Measurements from ENCODE around the gene FLT3. TPM values are rescaled to one million over a fixed set of nuclear protein-coding genes. Genes with fewer than 3 reads are reported as not detected.
"Not testable (repeated sequence)": the region's sequence is repeated elsewhere in the genome, so short reads cannot be mapped to it uniquely, and the experiment has no call there.

Gene FLT3
- total RNA-seq, 2 experiments from 2014 or later, result not detected

DNA sequence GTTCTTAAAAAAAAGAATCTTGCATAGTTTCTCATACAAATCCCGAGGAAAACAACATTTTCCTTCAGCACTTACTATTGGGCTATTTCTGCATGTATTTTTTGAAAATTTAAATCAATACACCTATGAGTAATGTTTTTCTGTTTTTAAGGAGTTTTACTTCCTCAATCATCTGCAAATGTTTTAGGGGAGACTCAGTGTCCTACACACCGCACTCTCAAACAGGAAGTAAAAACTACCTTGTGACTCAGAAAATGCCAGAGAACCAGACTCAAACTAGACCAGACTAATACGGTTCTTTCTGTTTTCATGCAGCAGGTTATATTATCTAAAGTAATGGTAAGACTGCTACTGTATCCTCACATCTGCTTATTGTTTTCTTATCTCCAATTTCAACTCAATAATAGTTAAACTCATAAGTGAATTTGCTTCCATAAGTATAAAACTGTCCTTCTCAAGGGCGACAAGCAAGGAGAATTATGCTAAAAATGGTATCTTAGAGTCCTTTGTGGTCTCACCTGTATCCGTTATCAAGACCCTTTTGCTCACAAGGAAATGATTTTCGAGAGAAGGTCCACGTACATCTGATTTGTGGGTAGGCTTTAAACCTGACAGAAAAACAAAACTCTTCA, 52.5 kb downstream of the FLT3 start:
- POLR2A ChIA-PET, result no interaction called here
- CTCF ChIA-PET, result no interaction called here

DNA sequence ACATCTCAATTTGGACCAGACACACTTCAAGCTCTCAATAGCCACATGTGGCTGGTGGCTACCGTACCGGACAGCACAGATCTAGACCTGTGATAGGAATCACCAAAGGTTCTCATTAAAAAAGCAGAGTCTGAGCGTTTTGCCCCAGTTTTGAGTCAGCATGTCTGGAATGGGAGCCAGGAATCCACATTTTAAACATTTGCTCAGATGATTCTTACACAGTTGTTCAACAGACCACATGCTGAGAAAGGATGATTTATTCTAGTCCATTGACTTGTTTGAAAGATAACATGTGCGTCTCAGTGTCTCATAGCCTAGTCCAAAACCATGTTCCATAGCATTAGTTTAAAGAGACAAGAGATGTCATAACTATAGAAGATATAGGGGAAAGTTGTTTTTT, 53.4 kb downstream of the FLT3 start:
- ChIA-PET POLR2A (no interaction called here), CTCF (no interaction called here)

DNA sequence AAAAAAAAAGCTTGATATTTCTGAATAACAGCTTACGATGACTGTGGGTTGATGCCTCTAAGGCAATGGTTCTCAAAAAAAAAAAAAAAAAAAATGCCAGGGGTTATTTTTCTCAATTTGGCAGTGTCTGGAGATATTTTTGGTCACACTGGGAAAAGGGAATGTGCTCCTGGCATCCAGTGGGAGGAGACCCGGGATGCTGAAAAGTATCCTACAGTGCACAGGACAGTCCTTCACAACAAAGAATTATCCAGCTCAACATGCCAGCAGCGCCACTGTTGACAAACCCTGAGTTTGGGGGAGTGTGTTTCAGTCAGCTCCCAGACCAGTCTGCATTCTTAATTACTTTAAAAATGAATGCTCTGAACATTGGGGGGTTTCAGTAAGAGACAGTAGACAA, 54.5 kb downstream of the FLT3 start:
- CTCF ChIA-PET, result interaction anchor here (0.6 kb wide), 2 partner anchors 58 to 156 kb away, joined by 3 read pairs; no protein-coding TSS in a partner anchor
- POLR2A ChIA-PET, result no interaction called here

DNA sequence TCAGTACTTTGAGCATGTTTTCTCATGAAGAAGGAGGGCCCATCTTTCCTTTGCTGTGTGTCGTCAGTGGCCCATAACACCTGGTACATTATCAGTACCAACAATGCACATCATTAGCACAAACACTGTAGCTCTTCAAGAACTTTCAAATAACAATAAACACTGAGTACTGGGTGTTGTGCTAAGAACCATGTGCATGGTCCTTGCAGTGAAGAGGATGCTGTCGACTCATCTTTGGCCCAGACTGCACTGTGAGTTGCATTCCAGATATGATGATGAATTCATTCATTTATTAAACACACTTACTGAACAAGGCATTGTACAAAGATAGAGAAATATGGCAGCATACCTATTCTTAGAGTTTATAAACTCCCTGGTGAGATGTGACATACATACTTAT, 55.8 kb downstream of the FLT3 start:
- ChIA-PET POLR2A (no interaction called here), CTCF (no interaction called here)

DNA sequence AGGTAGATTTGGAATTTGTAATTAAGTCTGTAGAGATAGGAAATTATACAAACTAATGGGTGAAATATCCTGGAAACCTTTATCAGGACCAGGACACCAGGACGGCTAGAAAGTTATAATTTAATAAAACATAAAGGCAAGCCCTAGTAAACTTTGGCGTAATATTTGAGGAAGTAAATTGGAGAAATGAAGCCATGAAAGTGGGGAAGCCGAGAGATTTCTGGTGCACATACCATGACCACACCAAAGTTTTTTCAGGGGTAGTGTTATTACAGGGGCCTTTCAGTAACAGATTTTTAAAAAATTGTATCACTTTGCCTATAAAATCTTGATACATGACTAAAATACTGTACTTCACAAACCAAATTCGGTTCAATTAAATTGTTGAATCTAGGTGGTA, 57.2 kb downstream of the FLT3 start:
- ChIA-PET CTCF (no interaction called here), POLR2A (no interaction called here)

DNA sequence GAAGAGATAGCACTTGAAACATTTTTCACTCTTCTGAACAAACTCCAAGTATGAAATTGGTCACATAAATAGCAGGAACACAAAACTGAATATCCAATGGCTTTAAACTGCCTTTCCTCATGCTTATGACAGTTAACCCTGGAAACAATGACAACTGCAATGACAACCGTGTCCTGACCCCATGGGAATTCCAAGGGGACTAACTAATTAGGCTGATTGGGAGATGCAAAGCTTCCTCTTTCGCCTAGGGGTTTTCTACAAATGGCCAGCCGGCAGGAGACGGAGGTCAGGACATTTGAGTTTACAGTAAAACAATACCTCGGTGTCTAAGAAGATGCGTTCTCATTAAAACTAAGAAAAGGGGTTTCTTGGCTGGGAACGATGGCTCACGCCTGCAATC, 58.9 kb downstream of the FLT3 start:
- POLR2A ChIA-PET, result no interaction called here
- CTCF ChIA-PET, result interaction anchor here (0.7 kb wide), 1 partner anchor 23 kb away, joined by 5 read pairs; no protein-coding TSS in a partner anchor

DNA sequence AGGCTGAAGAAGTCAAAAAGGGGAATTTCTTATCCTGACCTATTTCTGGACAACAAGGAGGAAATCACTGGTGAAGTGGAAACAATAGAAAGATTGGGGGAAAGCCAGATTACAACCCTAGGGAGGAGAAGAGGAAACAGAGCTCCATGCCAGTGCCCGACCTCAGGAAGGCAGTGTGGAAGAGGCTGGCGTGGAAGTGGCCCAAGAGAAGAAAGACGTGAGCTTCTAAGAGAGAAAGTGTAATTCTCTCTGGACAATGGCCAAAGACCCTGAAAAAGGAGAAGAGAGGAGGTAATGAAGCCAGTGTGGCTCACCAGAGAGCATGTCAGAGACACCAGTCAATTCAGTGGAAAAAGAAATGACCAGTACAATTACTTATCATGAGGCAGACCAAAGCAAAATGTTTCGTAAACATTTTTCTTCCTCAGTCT, 59.3 kb downstream of the FLT3 start:
- POLR2A ChIA-PET, result no interaction called here
- CTCF ChIA-PET, result interaction anchor here (0.7 kb wide), 1 partner anchor 23 kb away, joined by 5 read pairs; no protein-coding TSS in a partner anchor

DNA sequence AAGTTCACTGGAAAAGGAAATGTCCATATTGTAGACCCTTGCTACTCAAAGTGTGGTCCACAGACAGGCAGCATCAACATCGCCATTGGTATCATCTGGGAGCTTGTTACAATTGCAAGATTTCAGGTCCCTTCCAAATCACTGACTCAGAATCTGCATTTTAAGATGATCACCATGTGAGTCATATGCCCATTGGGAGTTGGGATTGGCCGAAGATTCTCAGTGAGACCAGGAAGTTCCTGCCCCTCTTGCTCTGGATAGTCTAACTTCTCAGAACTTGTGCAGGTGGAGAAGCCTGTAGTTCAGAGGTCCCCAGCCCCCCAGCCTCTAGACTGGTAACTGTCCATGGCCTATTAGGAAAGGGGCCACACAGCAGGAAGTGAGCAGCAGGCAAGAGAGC, 63.0 kb downstream of the FLT3 start:
- CTCF ChIA-PET, result no interaction called here
- POLR2A ChIA-PET, result no interaction called here

DNA sequence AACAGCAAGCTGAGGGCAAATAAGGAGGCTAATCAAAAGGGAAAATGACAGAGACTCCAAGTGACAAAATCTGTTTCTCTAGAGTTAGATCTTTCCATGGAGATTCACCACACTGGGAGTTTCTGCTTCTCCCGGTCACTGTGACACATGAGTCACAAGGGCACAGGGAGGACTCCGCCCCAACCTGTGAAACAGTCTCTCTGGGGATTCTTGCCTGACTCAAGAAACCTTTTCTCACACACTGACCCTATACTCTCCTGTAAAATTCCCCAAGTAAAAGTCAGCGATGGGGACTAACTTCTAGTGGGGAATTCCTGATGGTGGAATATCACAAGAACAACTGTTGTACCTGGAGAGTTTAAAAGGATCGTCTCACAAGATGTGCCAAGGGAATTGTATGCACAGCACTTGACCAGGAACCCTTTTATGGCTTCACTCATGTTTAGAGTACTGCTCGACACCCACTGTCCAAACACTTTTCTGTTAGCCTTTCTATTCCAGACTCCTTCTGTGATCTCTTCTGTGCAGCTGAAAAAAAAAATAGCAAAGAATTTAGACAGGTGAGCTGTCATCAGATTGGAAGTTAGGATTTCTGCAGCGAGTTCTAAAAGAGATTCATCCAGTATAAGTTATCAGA, 65.1 kb downstream of the FLT3 start:
- ChIA-PET CTCF (no interaction called here), POLR2A (no interaction called here)

DNA sequence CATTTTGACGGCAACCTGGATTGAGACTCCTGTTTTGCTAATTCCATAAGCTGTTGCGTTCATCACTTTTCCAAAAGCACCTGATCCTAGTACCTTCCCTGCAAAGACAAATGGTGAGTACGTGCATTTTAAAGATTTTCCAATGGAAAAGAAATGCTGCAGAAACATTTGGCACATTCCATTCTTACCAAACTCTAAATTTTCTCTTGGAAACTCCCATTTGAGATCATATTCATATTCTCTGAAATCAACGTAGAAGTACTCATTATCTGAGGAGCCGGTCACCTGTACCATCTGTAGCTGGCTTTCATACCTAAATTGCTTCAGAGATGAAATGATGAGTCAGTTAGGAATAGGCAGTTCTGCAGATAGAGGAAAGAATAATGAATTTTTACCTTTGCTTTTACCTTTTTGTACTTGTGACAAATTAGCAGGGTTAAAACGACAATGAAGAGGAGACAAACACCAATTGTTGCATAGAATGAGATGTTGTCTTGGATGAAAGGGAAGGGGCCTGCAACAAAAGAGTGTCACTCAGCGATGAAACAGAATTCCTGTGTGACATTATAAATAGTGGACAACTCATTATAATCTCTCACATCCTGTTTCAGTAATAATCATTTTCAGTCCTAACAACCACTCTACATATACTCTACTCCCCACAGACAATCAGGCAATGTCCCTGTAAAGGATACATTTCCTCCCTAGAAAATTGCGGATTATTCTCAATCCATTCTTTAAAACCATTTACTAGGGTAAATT, 66.3 kb downstream of the FLT3 start:
- ChIA-PET POLR2A (no interaction called here), CTCF (no interaction called here)

DNA sequence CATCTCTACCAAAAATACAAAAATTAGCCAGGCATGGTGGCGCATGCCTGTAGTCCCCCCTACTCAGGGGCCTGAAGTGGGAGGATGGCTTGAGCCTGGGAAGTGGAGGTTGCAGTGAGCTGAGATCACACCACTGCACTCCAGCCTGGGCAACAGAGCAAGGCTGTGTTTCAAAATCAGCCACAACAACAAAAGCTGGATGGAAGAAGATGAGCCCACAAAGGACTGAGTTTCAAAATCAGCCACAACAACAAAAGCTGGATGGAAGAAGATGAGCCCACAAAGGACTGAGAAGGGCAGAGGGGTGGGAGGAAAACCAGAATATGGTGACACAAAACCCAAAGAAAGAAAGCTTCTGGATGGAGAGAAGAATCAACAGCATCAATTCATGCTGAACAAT, 67.9 kb downstream of the FLT3 start:
- CTCF ChIA-PET, result not testable (repeated sequence)

DNA sequence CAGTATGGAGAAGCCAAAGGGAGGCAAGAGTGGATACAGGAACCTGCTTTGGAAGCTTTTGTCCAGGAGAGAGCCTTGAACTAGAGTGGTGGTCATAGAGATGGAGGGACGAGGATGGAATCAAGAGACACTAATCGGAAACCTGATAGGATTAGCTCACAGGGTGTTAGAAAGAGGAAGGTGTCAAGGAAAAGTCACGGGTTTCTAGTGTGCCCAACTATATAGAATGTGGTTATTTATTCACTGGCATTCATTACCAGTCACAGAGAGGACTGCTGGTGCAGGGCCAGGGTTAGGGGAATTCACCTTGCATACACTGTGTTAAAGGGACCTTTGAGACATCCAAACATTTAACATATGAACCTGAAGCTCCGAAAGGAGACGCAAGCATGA, 68.5 kb downstream of the FLT3 start:
- CTCF ChIA-PET, result no interaction called here
- POLR2A ChIA-PET, result no interaction called here

More for the DNA sequence above, 67.9 kb downstream of the FLT3 start:
- POLR2A ChIA-PET, result not testable (repeated sequence)

DNA sequence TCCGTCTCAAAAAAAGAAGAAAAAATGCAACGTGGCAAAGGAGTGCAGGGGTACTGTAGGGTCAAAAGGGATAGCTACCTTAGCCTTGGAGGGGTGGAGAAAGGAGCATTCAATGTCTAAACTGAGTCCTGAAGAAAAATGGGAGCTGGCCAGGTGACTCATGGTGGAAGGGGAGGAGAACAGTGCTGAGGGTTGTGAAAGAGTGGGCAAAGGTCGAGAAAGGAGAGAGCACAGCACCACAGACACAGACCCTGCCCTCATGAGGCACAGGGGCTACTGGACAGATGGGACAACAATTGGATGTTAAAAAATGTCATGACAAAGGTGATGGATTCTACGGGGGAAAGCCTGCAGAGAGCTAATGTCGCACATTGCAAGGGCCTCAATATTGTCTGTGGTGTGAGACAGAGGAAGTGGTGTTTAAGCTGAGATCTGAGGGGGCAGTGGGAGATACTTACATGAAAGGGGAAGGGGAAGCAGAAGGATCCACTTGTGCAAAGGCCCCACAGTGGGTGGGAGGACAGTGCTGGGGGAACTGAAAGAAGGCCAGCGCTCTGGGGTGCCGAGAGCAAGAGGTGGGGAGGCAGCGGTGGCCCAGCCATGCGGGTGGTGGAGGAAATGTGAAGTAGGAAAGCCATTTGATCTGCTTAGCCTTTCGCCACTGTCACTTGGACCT, 69.0 kb downstream of the FLT3 start:
- ChIA-PET POLR2A (no interaction called here), CTCF (no interaction called here)

DNA sequence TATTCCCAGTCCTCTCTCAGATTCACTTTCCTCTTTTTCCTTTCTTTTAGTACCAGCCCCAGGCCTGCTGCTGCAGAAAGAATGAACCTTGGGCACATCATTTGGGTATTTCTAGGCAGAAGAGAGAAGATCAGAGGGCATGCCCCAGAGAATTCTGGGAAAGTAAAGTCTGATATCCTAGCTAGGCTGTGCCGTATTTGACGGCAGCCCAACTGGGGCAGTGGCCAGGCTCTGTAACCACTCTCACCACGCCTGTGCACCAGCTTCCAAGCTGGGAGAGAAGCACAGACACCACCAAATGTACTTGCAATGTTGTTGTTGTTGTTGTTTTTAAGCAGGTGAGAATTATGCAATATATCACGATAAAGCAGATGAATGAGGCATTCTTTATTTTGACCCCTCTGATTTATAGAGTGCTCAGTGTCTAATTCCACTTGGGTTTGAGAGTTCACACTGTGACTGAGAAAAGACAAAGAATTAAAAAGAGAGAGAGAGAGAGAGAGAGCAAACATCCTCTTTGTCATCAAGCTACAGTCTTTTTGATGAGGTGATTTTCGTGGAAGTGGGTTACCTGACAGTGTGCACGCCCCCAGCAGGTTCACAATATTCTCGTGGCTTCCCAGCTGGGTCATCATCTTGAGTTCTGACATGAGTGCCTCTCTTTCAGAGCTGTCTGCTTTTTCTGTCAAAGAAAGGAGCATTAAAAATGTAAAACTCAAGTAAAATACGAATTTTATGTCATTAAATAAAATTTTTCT, 72.6 kb downstream of the FLT3 start:
- CTCF ChIA-PET, result no interaction called here
- POLR2A ChIA-PET, result no interaction called here

DNA sequence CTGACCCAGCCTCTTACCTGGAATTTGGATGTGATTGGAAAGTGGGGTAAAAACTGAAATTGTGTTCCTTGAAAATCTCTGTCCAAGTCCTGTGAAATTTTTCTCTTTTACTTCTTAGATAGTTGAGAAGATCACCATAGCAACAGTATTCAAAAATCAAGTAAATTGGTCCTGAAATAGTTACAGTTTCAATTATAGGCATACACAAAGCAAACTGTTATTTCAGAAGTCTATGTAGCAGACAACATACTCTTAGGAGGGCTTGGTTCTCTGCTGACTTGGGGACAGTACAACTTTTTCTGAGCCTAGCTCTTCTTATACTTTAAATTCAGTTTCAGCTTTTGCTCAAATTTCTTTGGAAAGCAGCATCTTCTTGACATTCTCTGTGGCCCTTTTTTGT, 73.3 kb downstream of the FLT3 start:
- ChIA-PET POLR2A (no interaction called here), CTCF (no interaction called here)

DNA sequence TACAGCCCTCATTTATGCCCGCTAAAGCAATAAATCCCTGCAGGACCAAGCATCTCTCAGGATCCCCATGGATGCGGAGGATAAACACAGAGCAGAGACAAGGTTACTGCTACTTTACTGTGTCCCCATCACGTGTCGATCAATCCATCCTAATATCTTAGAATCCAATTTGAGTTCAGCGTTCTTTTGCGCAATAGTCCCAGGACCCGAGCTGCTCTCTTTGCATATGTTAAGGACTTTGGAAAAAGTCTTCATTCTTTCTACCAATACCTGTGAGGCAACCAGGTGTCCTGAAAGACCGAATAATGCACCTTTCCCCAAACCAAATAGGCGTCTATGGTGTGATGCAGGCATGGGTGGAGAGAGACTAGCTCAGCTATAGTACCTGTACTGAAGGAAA, 73.9 kb downstream of the FLT3 start:
- ChIA-PET POLR2A (no interaction called here), CTCF (no interaction called here)

DNA sequence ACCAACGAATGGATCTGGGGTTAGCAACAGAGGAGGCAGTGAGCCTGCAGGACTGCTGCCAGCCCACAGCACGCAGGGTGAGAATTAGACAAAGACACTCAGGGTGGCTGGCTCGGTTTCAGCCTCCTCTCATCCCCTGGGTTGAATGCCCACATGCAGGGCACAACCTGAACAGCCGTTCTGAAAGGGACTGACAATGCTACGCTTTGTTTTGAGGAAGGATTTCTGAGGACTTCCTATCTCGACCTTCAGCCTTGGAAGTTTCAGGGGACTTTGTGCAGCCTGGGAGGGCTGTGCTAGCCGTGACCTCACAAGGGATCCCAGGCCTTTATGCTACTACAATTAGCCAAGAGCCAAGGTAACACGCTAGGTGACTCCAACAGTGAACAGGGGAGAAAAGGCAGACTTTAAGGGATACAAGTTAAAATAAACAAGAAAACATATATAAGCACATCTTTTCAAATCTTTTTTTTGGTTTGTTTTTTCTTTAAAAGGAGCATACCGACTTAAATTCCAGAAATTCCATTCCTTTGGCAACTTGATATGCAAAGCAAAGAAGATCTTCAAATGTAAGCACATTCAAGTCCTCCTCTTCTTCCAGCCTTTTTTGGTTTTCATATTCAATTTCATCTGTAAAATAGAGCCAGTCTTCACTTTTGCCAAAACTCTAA, 77.4 kb downstream of the FLT3 start:
- ChIA-PET CTCF (no interaction called here), POLR2A (no interaction called here)

DNA sequence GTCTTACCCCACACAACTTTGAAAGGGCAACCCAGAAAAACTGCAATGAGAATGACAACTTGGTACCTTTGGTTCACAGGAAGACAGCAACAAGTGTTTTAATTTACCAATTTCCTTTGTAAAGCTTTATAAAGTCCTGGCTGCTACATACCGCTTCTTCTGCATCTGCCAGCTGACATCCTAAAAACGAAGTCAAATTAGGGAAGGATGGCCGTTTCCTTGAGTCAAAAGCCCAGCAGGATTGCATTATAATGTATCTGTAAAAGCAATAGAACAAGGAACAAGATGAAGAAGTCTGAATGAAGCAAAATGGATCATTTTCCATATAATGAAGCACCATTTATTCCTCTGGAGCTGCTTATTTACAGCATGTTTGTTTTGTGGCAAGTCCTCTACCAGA, 86.1 kb downstream of the FLT3 start:
- CTCF ChIA-PET, result no interaction called here
- POLR2A ChIA-PET, result interaction anchor here (0.8 kb wide), 1 partner anchor 467 kb away, joined by 3 read pairs; no protein-coding TSS in a partner anchor

DNA sequence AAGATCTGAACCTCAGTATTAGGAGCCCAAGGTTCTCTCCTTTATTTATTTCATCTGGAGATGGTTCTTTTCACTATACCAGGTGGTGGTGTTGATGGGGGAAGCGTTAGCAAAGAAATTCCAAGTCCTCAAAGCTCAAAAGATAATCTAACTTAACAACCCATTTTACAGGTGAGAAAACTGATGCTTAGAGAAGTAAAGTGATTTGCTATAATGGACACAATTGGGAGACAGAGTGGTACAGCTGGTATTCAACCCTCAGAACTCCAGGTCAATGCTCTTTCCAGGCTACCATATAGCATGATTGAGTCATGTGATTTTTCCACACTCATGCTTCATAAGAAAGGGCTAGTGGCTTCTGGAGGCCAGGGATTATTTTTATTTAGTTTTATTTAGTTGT, 86.9 kb downstream of the FLT3 start:
- ChIA-PET POLR2A (no interaction called here), CTCF (no interaction called here)

DNA sequence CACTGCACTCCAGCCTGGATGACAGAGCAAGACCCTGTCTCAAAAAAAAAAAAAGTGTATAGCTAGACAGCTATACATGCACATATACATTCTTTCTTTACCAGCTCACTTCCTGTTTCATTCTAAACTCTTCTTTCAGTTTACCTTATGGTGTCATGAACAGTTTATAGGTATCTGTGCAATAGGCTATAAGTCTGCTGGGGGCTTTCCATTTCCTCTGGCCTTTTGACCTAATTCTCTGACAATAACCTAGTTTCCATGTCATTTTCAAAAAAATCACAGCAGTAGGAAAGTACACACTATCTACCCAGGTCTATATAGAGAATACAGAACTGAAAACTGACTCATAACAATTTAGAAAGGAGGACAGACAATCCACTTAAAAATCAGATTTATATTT, 87.5 kb downstream of the FLT3 start:
- ChIA-PET POLR2A (no interaction called here), CTCF (no interaction called here)
